ENCODE data around the gene HIVEP3. TPM values are rescaled to one million over a fixed set of nuclear protein-coding genes. Genes with fewer than 3 reads are reported as not detected.

The HIVEP3 gene
- polyA plus RNA-seq, 1 donor (not counting 4 experiments of a cell fraction or from before 2014, with no cell fraction given) = 1.1 TPM

GRCh38 chr1:41566969-41567368, 351.8 kb downstream of the HIVEP3 start:
- Histone ChIP-seq H3K9me3 (ENCODE audit: control insufficient read depth, low read depth, low read length) (no peaks in the 10 kb centered on the region), H3K36me3 (ENCODE audit: control insufficient read depth in 2 of 2, extremely low read depth in 1 of 2, insufficient read depth in 2 of 2, low read length in 2 of 2) (no peaks in the 10 kb centered on the region), H3K27me3 (ENCODE audit: control insufficient read depth, extremely low read depth, insufficient read depth, low read length) (peaks cover 6% of the 10 kb centered on the region), H3K4me2 (ENCODE audit: control insufficient read depth, extremely low read depth, insufficient read depth, low read depth, low read length) (no peak overlapping the region), H3K4me1 (ENCODE audit: control insufficient read depth, extremely low read depth, insufficient read depth, low read length) (no peaks in the 10 kb centered on the region), H4K20me1 (ENCODE audit: control insufficient read depth, extremely low read depth, insufficient read depth, low read length) (no peaks in the 10 kb centered on the region), H2AFZ (ENCODE audit: control insufficient read depth, low read length) (no peak overlapping the region), H3K9me1 (ENCODE audit: control insufficient read depth, extremely low read depth, insufficient read depth, low read length) (no peaks in the 10 kb centered on the region), H3K79me2 (ENCODE audit: control insufficient read depth, insufficient read depth, low read length) (no peaks in the 10 kb centered on the region), H3K4me3 (ENCODE audit: control insufficient read depth in 2 of 3, extremely low read depth in 1 of 3, insufficient read depth in 2 of 3, low read depth in 1 of 3, low read length in 3 of 3) (no peak overlapping the region), H3K27ac (ENCODE audit: control insufficient read depth, insufficient read depth, low read length) (no peak overlapping the region), H3K9ac (ENCODE audit: control insufficient read depth, extremely low read depth, insufficient read depth, low read length) (no peak overlapping the region)
- dilution Hi-C loops (cut with MboI; ENCODE audit: extremely low pct_ligation_motif_present, low sequenced_read_pairs) = no loop called here
- TF ChIP-seq CTCF (optimal IDR thresholded peaks at IDR 0.05 in 1 of 3, IDR thresholded peaks at IDR 0.05 in 1 of 3, conservative IDR thresholded peaks at IDR 0.05 in 1 of 3; ENCODE audit: extremely low read depth in 1 of 3, insufficient read depth in 2 of 3, low read length in 3 of 3) (no peak), EZH2 (IDR thresholded peaks at IDR 0.05; ENCODE audit: low read length) (no peak)
- DNase-seq (ENCODE audit: low read depth, low spot score) (no peak), FAIRE-seq (no peak)

- DNase-seq (ENCODE audit: low read depth, low spot score) (no peak), FAIRE-seq (no peak)
- no peaks in the 10 kb centered on the region for H3K79me2 ChIP-seq (ENCODE audit: control insufficient read depth, insufficient read depth, low read length)
- H3K27me3 ChIP-seq (ENCODE audit: control insufficient read depth, extremely low read depth, insufficient read depth, low read length) = peaks cover 5% of the 10 kb centered on the region
- H3K9me1 ChIP-seq (ENCODE audit: control insufficient read depth, extremely low read depth, insufficient read depth, low read length) = no peaks in the 10 kb centered on the region
- no peaks in the 10 kb centered on the region for H3K4me1 ChIP-seq (ENCODE audit: control insufficient read depth, extremely low read depth, insufficient read depth, low read length)
- TF ChIP-seq EZH2 (IDR thresholded peaks at IDR 0.05; ENCODE audit: low read length) (no peak), CTCF (optimal IDR thresholded peaks at IDR 0.05 in 1 of 3, IDR thresholded peaks at IDR 0.05 in 1 of 3, conservative IDR thresholded peaks at IDR 0.05 in 1 of 3; ENCODE audit: extremely low read depth in 1 of 3, insufficient read depth in 2 of 3, low read length in 3 of 3) (no peak)
- no peak overlapping the region for H2AFZ ChIP-seq (ENCODE audit: control insufficient read depth, low read length)
- H3K36me3 ChIP-seq (ENCODE audit: control insufficient read depth in 2 of 2, extremely low read depth in 1 of 2, insufficient read depth in 2 of 2, low read length in 2 of 2) = no peaks in the 10 kb centered on the region
- H3K9me3 ChIP-seq (ENCODE audit: control insufficient read depth, low read depth, low read length) = no peaks in the 10 kb centered on the region
- dilution Hi-C loops (cut with MboI; ENCODE audit: extremely low pct_ligation_motif_present, low sequenced_read_pairs) = no loop called here
- no peak overlapping the region for H3K4me3 ChIP-seq (ENCODE audit: control insufficient read depth in 2 of 3, extremely low read depth in 1 of 3, insufficient read depth in 2 of 3, low read depth in 1 of 3, low read length in 3 of 3)
- no peaks in the 10 kb centered on the region for H4K20me1 ChIP-seq (ENCODE audit: control insufficient read depth, extremely low read depth, insufficient read depth, low read length)
- H3K4me2 ChIP-seq (ENCODE audit: control insufficient read depth, extremely low read depth, insufficient read depth, low read depth, low read length) = no peak overlapping the region
- no peak overlapping the region for H3K27ac ChIP-seq (ENCODE audit: control insufficient read depth, insufficient read depth, low read length)
- no peak overlapping the region for H3K9ac ChIP-seq (ENCODE audit: control insufficient read depth, extremely low read depth, insufficient read depth, low read length)
Measured at GRCh38 chr1:41566274-41566885, 352.3 kb downstream of the HIVEP3 start.

Measured in keratinocyte (primary cell).